ENCODE data around the gene SERP2. TPM values are rescaled to one million over a fixed set of nuclear protein-coding genes. Genes with fewer than 3 reads are reported as not detected.

The SERP2 gene
- total and polyA plus RNA-seq, 9 of the 15 experiments (the other 6 are each of a cell fraction or from before 2014, with no cell fraction given), result 0.13 TPM; not detected in 8

DNA sequence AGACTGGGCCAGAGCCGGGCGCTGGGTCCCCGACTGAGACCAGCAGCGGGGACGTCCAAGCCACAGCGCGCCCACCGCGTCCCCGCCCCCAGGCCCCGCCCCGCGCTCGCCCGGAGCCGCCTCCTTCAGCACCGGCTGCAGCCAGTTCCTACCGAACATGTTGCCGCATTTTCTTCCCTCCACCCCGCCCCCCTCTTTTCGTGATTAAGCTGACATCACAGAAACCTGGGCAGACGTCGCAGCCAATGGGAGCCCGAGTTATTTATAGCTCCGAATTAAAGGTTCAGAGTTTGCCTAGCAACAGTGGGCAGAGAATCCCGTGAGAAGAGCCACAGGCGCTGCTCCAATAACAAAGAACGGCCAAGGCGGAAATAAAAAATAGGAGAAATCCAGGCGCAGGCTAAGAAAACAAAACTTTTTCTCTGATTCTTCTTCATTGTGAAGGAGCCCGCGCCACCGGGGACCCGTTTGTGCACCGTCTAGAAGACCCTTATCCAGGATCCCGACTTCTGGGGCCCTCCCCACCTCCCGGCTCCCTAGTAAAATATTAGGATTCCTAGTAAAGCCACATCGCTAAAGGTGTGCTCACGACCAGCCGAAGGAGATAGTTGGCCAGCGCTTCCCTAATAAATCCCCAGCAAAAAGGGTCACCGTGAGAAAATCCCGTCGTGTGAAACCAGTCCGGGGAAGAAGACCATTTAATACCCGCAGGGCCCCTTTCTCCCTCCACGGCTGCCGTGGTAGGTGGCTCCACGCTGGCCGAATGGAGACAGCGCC lies 61.7 kb downstream of the SERP2 start (continued):
- no peak for TF ChIP-seq ETV6 (IDR thresholded peaks at IDR 0.05; ENCODE audit: borderline replicate concordance in 1 of 2, low read depth in 2 of 2, low read length in 1 of 2)
- TF ChIP-seq ETV6 (CRISPR knock-in tag; IDR thresholded peaks at IDR 0.05; ENCODE audit: borderline replicate concordance), result no peak
- no peak for TF ChIP-seq ZNF445 (CRISPR knock-in tag; IDR thresholded peaks at IDR 0.05; ENCODE audit: low read depth)
- TF ChIP-seq, protein P1, sequence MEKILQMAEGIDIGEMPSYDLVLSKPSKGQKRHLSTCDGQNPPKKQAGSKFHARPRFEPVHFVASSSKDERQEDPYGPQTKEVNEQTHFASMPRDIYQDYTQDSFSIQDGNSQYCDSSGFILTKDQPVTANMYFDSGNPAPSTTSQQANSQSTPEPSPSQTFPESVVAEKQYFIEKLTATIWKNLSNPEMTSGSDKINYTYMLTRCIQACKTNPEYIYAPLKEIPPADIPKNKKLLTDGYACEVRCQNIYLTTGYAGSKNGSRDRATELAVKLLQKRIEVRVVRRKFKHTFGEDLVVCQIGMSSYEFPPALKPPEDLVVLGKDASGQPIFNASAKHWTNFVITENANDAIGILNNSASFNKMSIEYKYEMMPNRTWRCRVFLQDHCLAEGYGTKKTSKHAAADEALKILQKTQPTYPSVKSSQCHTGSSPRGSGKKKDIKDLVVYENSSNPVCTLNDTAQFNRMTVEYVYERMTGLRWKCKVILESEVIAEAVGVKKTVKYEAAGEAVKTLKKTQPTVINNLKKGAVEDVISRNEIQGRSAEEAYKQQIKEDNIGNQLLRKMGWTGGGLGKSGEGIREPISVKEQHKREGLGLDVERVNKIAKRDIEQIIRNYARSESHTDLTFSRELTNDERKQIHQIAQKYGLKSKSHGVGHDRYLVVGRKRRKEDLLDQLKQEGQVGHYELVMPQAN (IDR thresholded peaks at IDR 0.05; ENCODE audit: borderline replicate concordance), result no peak
- TF ChIP-seq ZKSCAN8 (CRISPR knock-in tag; IDR thresholded peaks at IDR 0.05), result no peak
- no peak for TF ChIP-seq NFRKB (IDR thresholded peaks at IDR 0.05; ENCODE audit: low read depth)
- no peak for TF ChIP-seq ELF1 (tag; IDR thresholded peaks at IDR 0.05)
- TF ChIP-seq KHSRP (IDR thresholded peaks at IDR 0.05), result no peak
- TF ChIP-seq TSC22D4 (tag; IDR thresholded peaks at IDR 0.05), result no peak
- no peak for TF ChIP-seq STAG1 (CRISPR knock-in tag; IDR thresholded peaks at IDR 0.05; ENCODE audit: borderline replicate concordance)
- TF ChIP-seq SRSF9 (IDR thresholded peaks at IDR 0.05; ENCODE audit: borderline replicate concordance, low read depth, low read length), result no peak
- TF ChIP-seq ZNF217 (CRISPR knock-in tag; IDR thresholded peaks at IDR 0.05), result no peak
- no peak for TF ChIP-seq SMAD4 (CRISPR knock-in tag; conservative IDR thresholded peaks at IDR 0.05)
- TF ChIP-seq, protein P2, sequence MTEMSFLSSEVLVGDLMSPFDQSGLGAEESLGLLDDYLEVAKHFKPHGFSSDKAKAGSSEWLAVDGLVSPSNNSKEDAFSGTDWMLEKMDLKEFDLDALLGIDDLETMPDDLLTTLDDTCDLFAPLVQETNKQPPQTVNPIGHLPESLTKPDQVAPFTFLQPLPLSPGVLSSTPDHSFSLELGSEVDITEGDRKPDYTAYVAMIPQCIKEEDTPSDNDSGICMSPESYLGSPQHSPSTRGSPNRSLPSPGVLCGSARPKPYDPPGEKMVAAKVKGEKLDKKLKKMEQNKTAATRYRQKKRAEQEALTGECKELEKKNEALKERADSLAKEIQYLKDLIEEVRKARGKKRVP (CRISPR knock-in tag; IDR thresholded peaks at IDR 0.05), result no peak
- no peak for TF ChIP-seq EZH2 (IDR thresholded peaks at IDR 0.05; ENCODE audit: borderline replicate concordance, low read depth, low read length)
- TF ChIP-seq TAF9B (IDR thresholded peaks at IDR 0.05; ENCODE audit: partially characterized antibody), result no peak
- no peak for TF ChIP-seq ZBTB8A (IDR thresholded peaks at IDR 0.05; ENCODE audit: partially characterized antibody)
- peak; percentile 52 for TF ChIP-seq BHLHE40 (IDR thresholded peaks at IDR 0.05; ENCODE audit: low read length)
- TF ChIP-seq, protein P3, sequence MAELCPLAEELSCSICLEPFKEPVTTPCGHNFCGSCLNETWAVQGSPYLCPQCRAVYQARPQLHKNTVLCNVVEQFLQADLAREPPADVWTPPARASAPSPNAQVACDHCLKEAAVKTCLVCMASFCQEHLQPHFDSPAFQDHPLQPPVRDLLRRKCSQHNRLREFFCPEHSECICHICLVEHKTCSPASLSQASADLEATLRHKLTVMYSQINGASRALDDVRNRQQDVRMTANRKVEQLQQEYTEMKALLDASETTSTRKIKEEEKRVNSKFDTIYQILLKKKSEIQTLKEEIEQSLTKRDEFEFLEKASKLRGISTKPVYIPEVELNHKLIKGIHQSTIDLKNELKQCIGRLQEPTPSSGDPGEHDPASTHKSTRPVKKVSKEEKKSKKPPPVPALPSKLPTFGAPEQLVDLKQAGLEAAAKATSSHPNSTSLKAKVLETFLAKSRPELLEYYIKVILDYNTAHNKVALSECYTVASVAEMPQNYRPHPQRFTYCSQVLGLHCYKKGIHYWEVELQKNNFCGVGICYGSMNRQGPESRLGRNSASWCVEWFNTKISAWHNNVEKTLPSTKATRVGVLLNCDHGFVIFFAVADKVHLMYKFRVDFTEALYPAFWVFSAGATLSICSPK (IDR thresholded peaks at IDR 0.05; ENCODE audit: borderline replicate concordance), result no peak
- TF ChIP-seq VEZF1 (CRISPR knock-in tag; IDR thresholded peaks at IDR 0.05), result peak; percentile 97
- TF ChIP-seq ZNF717 (CRISPR knock-in tag; IDR thresholded peaks at IDR 0.05), result no peak
- peak; percentile 91 for TF ChIP-seq KLF16 (IDR thresholded peaks at IDR 0.05)
- no peak for TF ChIP-seq SRSF3 (IDR thresholded peaks at IDR 0.05; ENCODE audit: insufficient read depth, low read length)

Data from K562 (cell line).